ENCODE data around the gene GRID2. TPM values are rescaled to one million over a fixed set of nuclear protein-coding genes. Genes with fewer than 3 reads are reported as not detected.

GRID2 gene
- total RNA-seq, 1 experiment from 2014 or later, result not detected

GRCh38 chr4:92600638-92601037 lies 296.9 kb downstream of the GRID2 start:
- Mint-ChIP-seq H3K27me3 (ENCODE audit: insufficient read depth, unreplicated experiment) (no peaks in the 10 kb centered on the region), H3K9me3 (ENCODE audit: unreplicated experiment) (no peaks in the 10 kb centered on the region), H3K4me3 (ENCODE audit: unreplicated experiment) (no peak overlapping the region), H3K4me1 (ENCODE audit: insufficient read depth, unreplicated experiment) (peaks cover 17% of the 10 kb centered on the region), H3K27ac (ENCODE audit: low read depth, unreplicated experiment) (no peak overlapping the region), H3K36me3 (ENCODE audit: insufficient read depth, unreplicated experiment) (no peaks in the 10 kb centered on the region)
- no peak for DNase-seq (ENCODE audit: unreplicated experiment)
- BruUV-seq (replicated peaks), result no TSS peak
- CTCF ChIA-PET, result interaction anchor here (1.3 kb wide), 1 partner anchor 10 kb away, joined by 4 read pairs; no protein-coding TSS in a partner anchor
- POLR2A ChIA-PET, result no interaction called here
- no peak for TF ChIP-seq CTCF (IDR thresholded peaks at IDR 0.05; ENCODE audit: unreplicated experiment)
- intact Hi-C loops (cut with micrococcal nuclease), result no loop called here

GRCh38 chr4:92606227-92606626 lies 302.5 kb downstream of the GRID2 start:
- POLR2A ChIA-PET, result interaction anchor here (1.6 kb wide), 1 partner anchor 14 kb away, joined by 3 read pairs; no protein-coding TSS in a partner anchor
- no peak for DNase-seq (ENCODE audit: unreplicated experiment)
- TF ChIP-seq CTCF (IDR thresholded peaks at IDR 0.05; ENCODE audit: unreplicated experiment), result no peak
- H3K36me3 Mint-ChIP-seq (ENCODE audit: insufficient read depth, unreplicated experiment), result no peaks in the 10 kb centered on the region
- no peaks in the 10 kb centered on the region for H3K9me3 Mint-ChIP-seq (ENCODE audit: unreplicated experiment)
- H3K27me3 Mint-ChIP-seq (ENCODE audit: insufficient read depth, unreplicated experiment), result no peaks in the 10 kb centered on the region
- no peak overlapping the region for H3K4me3 Mint-ChIP-seq (ENCODE audit: unreplicated experiment)
- H3K4me1 Mint-ChIP-seq (ENCODE audit: insufficient read depth, unreplicated experiment), result peaks cover 4% of the 10 kb centered on the region
- CTCF ChIA-PET, result interaction anchor here (0.6 kb wide), 2 partner anchors 130 to 1612 kb away, joined by 3 read pairs; no protein-coding TSS in a partner anchor
- BruUV-seq (replicated peaks), result no TSS peak
- intact Hi-C loops (cut with micrococcal nuclease), result no loop called here
- no peak overlapping the region for H3K27ac Mint-ChIP-seq (ENCODE audit: low read depth, unreplicated experiment)

- no peak for DNase-seq (ENCODE audit: unreplicated experiment)
- intact Hi-C loops (cut with micrococcal nuclease), result no loop called here
- Mint-ChIP-seq H3K27ac (ENCODE audit: low read depth, unreplicated experiment) (no peak overlapping the region), H3K27me3 (ENCODE audit: insufficient read depth, unreplicated experiment) (no peaks in the 10 kb centered on the region), H3K36me3 (ENCODE audit: insufficient read depth, unreplicated experiment) (no peaks in the 10 kb centered on the region), H3K4me3 (ENCODE audit: unreplicated experiment) (no peak overlapping the region), H3K9me3 (ENCODE audit: unreplicated experiment) (no peaks in the 10 kb centered on the region), H3K4me1 (ENCODE audit: insufficient read depth, unreplicated experiment) (no peaks in the 10 kb centered on the region)
- CTCF ChIA-PET, result no interaction called here
- POLR2A ChIA-PET, result no interaction called here
- no TSS peak for BruUV-seq (replicated peaks)
- no peak for TF ChIP-seq CTCF (IDR thresholded peaks at IDR 0.05; ENCODE audit: unreplicated experiment)
Observed at GRCh38 chr4:92615049-92615448, 311.3 kb downstream of the GRID2 start.

- POLR2A ChIA-PET, result no interaction called here
- no peak overlapping the region for H3K27ac Mint-ChIP-seq (ENCODE audit: low read depth, unreplicated experiment)
- BruUV-seq (replicated peaks), result no TSS peak
- H3K36me3 Mint-ChIP-seq (ENCODE audit: insufficient read depth, unreplicated experiment), result no peaks in the 10 kb centered on the region
- no peaks in the 10 kb centered on the region for H3K9me3 Mint-ChIP-seq (ENCODE audit: unreplicated experiment)
- TF ChIP-seq CTCF (IDR thresholded peaks at IDR 0.05; ENCODE audit: unreplicated experiment), result no peak
- DNase-seq (ENCODE audit: unreplicated experiment), result no peak
- no peaks in the 10 kb centered on the region for H3K4me1 Mint-ChIP-seq (ENCODE audit: insufficient read depth, unreplicated experiment)
- intact Hi-C loops (cut with micrococcal nuclease), result no loop called here
- no peak overlapping the region for H3K4me3 Mint-ChIP-seq (ENCODE audit: unreplicated experiment)
- CTCF ChIA-PET, result interaction anchor here (0.6 kb wide), 1 partner anchor 1514 kb away, joined by 3 read pairs; no protein-coding TSS in a partner anchor
- no peaks in the 10 kb centered on the region for H3K27me3 Mint-ChIP-seq (ENCODE audit: insufficient read depth, unreplicated experiment)
Observed at GRCh38 chr4:92618968-92619367, 315.2 kb downstream of the GRID2 start.

All from MCF 10A (cell line).